Measurements from ENCODE around the gene VTN.

The VTN gene

DNA sequence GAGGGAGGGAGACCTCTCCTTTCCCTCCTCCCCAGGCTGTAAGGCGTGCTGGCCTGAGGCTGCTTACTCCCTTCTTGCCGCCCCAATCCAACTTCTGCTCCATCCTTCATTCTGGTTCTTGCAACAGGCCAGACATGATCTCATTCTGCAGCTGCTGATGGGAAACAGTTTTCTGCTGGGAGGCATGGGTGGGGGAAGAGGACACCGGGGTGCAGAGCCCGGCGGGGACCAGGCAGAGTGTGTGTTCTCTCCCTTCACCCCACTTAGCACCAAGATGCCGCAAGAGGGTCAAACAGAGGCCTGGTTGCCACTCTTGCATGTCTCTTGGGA lies 2.8 kb upstream of the VTN start:
- Histone ChIP-seq H3K9ac (ENCODE audit: low read length) (no peak overlapping the region), H3F3A (ENCODE audit: insufficient read depth) (peaks cover 14% of the 10 kb centered on the region), H3K36me3 (ENCODE audit: low read length) (no peaks in the 10 kb centered on the region), H3K9me2 (replicated peaks; ENCODE audit: insufficient read depth, low read length) (no peaks in the 10 kb centered on the region), H2AFZ (ENCODE audit: low read depth, low read length, severe bottlenecking) (no peak overlapping the region), H3K27ac (ENCODE audit: low read depth, low read length) (no peak overlapping the region), H3K9me3 (ENCODE audit: insufficient read depth, low read length) (no peaks in the 10 kb centered on the region), H4K20me1 (ENCODE audit: low read depth, low read length) (no peaks in the 10 kb centered on the region), H3K79me2 (ENCODE audit: insufficient read depth, low read length) (no peaks in the 10 kb centered on the region), H3K4me3 (ENCODE audit: insufficient read depth, low read length, poor library complexity, severe bottlenecking) (no peak overlapping the region), H3K27me3 (ENCODE audit: low read length) (no peaks in the 10 kb centered on the region), H3K4me2 (ENCODE audit: low read depth, low read length, poor library complexity, severe bottlenecking) (peak overlapping the region; percentile 100)
- TF ChIP-seq, protein P1, sequence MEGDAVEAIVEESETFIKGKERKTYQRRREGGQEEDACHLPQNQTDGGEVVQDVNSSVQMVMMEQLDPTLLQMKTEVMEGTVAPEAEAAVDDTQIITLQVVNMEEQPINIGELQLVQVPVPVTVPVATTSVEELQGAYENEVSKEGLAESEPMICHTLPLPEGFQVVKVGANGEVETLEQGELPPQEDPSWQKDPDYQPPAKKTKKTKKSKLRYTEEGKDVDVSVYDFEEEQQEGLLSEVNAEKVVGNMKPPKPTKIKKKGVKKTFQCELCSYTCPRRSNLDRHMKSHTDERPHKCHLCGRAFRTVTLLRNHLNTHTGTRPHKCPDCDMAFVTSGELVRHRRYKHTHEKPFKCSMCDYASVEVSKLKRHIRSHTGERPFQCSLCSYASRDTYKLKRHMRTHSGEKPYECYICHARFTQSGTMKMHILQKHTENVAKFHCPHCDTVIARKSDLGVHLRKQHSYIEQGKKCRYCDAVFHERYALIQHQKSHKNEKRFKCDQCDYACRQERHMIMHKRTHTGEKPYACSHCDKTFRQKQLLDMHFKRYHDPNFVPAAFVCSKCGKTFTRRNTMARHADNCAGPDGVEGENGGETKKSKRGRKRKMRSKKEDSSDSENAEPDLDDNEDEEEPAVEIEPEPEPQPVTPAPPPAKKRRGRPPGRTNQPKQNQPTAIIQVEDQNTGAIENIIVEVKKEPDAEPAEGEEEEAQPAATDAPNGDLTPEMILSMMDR (IDR thresholded peaks at IDR 0.05; ENCODE audit: insufficient read depth, low read length, poor library complexity, severe bottlenecking), result no peak
- TF ChIP-seq EZH2phosphoT487 (conservative IDR thresholded peaks at IDR 0.05; ENCODE audit: low read length), result no peak

- H3K4me2 ChIP-seq (ENCODE audit: low read depth, low read length, poor library complexity, severe bottlenecking), result peak overlapping the region; percentile 100
- no peaks in the 10 kb centered on the region for H3K79me2 ChIP-seq (ENCODE audit: insufficient read depth, low read length)
- H3K4me3 ChIP-seq (ENCODE audit: insufficient read depth, low read length, poor library complexity, severe bottlenecking), result peak overlapping the region; percentile 72
- H3K9me3 ChIP-seq (ENCODE audit: insufficient read depth, low read length), result no peaks in the 10 kb centered on the region
- H3K27me3 ChIP-seq (ENCODE audit: low read length), result no peaks in the 10 kb centered on the region
- peak overlapping the region; percentile 99 for H2AFZ ChIP-seq (ENCODE audit: low read depth, low read length, severe bottlenecking)
- peak overlapping the region; percentile 67 for H3K9ac ChIP-seq (ENCODE audit: low read length)
- no peak for TF ChIP-seq EZH2phosphoT487 (conservative IDR thresholded peaks at IDR 0.05; ENCODE audit: low read length)
- TF ChIP-seq, protein P1 (IDR thresholded peaks at IDR 0.05; ENCODE audit: insufficient read depth, low read length, poor library complexity, severe bottlenecking), result no peak
- H4K20me1 ChIP-seq (ENCODE audit: low read depth, low read length), result no peaks in the 10 kb centered on the region
- no peaks in the 10 kb centered on the region for H3K9me2 ChIP-seq (replicated peaks; ENCODE audit: insufficient read depth, low read length)
- H3K27ac ChIP-seq (ENCODE audit: low read depth, low read length), result no peak overlapping the region
- peaks cover 14% of the 10 kb centered on the region for H3F3A ChIP-seq (ENCODE audit: insufficient read depth)
- no peaks in the 10 kb centered on the region for H3K36me3 ChIP-seq (ENCODE audit: low read length)
Measured at GRCh38 chr17:28372203-28372944, 2.3 kb upstream of the VTN start.

- Histone ChIP-seq H3K27ac (ENCODE audit: low read depth, low read length) (peak within 1 kb of the TSS; percentile 27), H3K4me3 (ENCODE audit: insufficient read depth, low read length, poor library complexity, severe bottlenecking) (peak within 1 kb of the TSS; percentile 72), H3K4me2 (ENCODE audit: low read depth, low read length, poor library complexity, severe bottlenecking) (peak within 1 kb of the TSS; percentile 100), H3K9me3 (ENCODE audit: insufficient read depth, low read length) (no peaks in the 10 kb centered on the region), H3K79me2 (ENCODE audit: insufficient read depth, low read length) (no peaks in the 10 kb centered on the region), H3K36me3 (ENCODE audit: low read length) (no peaks in the 10 kb centered on the region), H3K27me3 (ENCODE audit: low read length) (no peaks in the 10 kb centered on the region), H3F3A (ENCODE audit: insufficient read depth) (peaks cover 14% of the 10 kb centered on the region), H2AFZ (ENCODE audit: low read depth, low read length, severe bottlenecking) (peak within 1 kb of the TSS; percentile 99), H3K9ac (ENCODE audit: low read length) (peak within 1 kb of the TSS; percentile 67), H3K9me2 (replicated peaks; ENCODE audit: insufficient read depth, low read length) (no peaks in the 10 kb centered on the region), H4K20me1 (ENCODE audit: low read depth, low read length) (no peaks in the 10 kb centered on the region)
- TF ChIP-seq, protein P1 (IDR thresholded peaks at IDR 0.05; ENCODE audit: insufficient read depth, low read length, poor library complexity, severe bottlenecking), result no peak
- no peak for TF ChIP-seq EZH2phosphoT487 (conservative IDR thresholded peaks at IDR 0.05; ENCODE audit: low read length)
Measured at GRCh38 chr17:28371245-28372202, 1.4 kb upstream of the VTN start, which contains the start of gene SARM1. SARM1 (plus strand) TSS chr17:28371694; CDS start chr17:28372033, 339 bp downstream.
